SIG-M5 (cell line): ENCODE results near the gene GDF7.

ENCODE experiments used
- DNase-seq: peaks from one replicate; lab custom pipeline; 2025; lab: John Stamatoyannopoulos, UW

Gene GDF7

GRCh38 chr2:20666304-20667150 lies at the start of gene GDF7:
TSS of gene GDF7 (plus strand) at chr2:20667144. CDS start at chr2:20667240, 96 bp downstream.
- DNase-seq: no peak

- no peak for DNase-seq
These were observed 49.0 kb upstream of the GDF7 start for GRCh38 chr2:20617892-20618467.

GRCh38 chr2:20618468-20618885 lies 48.5 kb upstream of the GDF7 start:
- no peak for DNase-seq

GRCh38 chr2:20618886-20619521 lies 47.9 kb upstream of the GDF7 start:
- DNase-seq: no peak

- no peak for DNase-seq
These were observed 47.3 kb upstream of the GDF7 start for GRCh38 chr2:20619624-20620024.

- no peak for DNase-seq
These were observed 46.7 kb upstream of the GDF7 start for GRCh38 chr2:20620271-20620681.

- DNase-seq: no peak
These were observed 46.1 kb upstream of the GDF7 start for GRCh38 chr2:20620696-20621365.

GRCh38 chr2:20621366-20622295 lies 45.3 kb upstream of the GDF7 start:
- no peak for DNase-seq

GRCh38 chr2:20622296-20622686 lies 44.7 kb upstream of the GDF7 start:
- DNase-seq: no peak

GRCh38 chr2:20622731-20623130 lies 44.2 kb upstream of the GDF7 start:
- no peak for DNase-seq

GRCh38 chr2:20623241-20623640 lies 43.7 kb upstream of the GDF7 start:
- DNase-seq: no peak

- no peak for DNase-seq
These were observed 43.2 kb upstream of the GDF7 start for GRCh38 chr2:20623741-20624155.

- DNase-seq: no peak
These were observed 42.6 kb upstream of the GDF7 start for GRCh38 chr2:20624156-20624883.

- DNase-seq: no peak
These were observed 42.0 kb upstream of the GDF7 start for GRCh38 chr2:20624884-20625485.

GRCh38 chr2:20625491-20626391 lies 41.2 kb upstream of the GDF7 start:
- DNase-seq: no peak

GRCh38 chr2:20626392-20626697 lies 40.6 kb upstream of the GDF7 start:
- no peak for DNase-seq

GRCh38 chr2:20626698-20627513 lies 40.0 kb upstream of the GDF7 start:
- DNase-seq: no peak

- DNase-seq: no peak
These were observed 39.1 kb upstream of the GDF7 start for GRCh38 chr2:20627712-20628380.
